ENCODE measurements around the gene PRXL2C. TPM values are rescaled to one million over a fixed set of nuclear protein-coding genes. Genes with fewer than 3 reads are reported as not detected.

PRXL2C gene
- total and polyA plus RNA-seq, 2 donors: 11.2 to 19.7 TPM

DNA sequence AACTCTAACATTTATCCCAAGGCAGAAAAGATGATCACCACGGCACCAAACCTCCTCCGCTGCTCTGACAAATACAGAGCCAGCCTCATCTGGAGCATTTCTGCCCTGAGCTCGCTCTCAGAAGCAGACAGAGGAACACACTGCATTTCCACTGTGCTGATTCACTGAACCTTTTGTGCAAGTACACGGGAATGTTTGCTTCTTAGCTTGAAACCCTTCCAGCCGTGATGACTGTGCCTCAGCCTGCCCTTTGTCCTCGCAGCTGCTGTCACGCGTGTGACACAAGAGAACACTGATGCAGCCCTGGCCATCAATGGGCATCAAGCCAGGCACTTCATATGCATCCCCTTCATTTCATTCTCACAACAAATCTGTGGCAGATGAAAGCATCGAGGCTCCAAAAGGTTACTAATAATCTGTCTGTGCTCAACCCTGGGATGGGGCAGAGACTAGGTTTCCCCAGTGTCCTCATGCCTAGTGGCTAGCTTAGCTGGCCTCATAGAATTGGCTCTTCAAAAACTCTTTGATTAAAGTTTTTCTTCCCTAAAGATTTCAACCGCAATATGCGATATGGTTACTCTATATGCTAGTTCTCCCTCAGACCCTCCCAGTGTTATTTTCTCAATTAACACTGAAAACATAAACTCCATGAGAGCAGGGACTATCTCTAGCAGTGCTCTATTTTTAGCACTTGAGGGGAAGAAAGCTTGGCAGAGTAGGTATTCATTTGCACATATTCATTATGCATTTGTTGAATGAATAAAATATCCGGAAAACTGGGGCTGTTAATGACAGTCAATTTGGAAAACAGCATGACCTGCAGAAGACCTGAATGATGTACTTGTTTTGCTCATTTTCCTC is 42.8 kb downstream of the PRXL2C start:
- Histone ChIP-seq H3K4me1 (ENCODE audit: insufficient read depth) (no peaks in the 10 kb centered on the region), H3K27ac (ENCODE audit: low read depth) (peak overlapping the region; percentile 38), H3K36me3 (ENCODE audit: insufficient read depth) (no peaks in the 10 kb centered on the region), H3K4me3 (ENCODE audit: low read depth, low read length) (no peak overlapping the region)
- no peak for DNase-seq (ENCODE audit: extremely low spot score)
- WGBS: 47% methylated on average over 12 of the region's 12 CpGs

DNA sequence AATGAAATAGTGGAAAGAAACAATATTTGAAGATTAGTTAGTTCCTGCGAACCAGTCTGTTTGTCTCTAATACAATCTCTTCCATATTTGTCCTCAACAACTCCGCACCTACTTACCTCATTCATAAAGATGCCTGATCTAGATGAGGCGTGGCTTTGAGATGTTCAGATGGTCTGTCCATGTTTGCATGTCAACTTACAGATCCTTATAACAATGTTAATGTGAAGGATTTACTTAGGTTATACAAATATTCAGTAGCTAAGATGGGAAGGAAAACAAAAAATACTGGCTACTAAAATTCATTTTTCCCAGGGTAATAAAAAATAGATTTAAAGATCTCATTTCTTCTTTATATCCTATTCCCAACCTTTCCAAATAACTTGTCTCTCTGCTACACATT is 43.8 kb downstream of the PRXL2C start:
- peak overlapping the region; percentile 5 for H3K27ac ChIP-seq (ENCODE audit: low read depth)
- no peaks in the 10 kb centered on the region for H3K36me3 ChIP-seq (ENCODE audit: insufficient read depth)
- no peak overlapping the region for H3K4me3 ChIP-seq (ENCODE audit: low read depth, low read length)
- DNase-seq (ENCODE audit: extremely low spot score): no peak
- no peaks in the 10 kb centered on the region for H3K4me1 ChIP-seq (ENCODE audit: insufficient read depth)
- 89% methylated on average over 3 of the region's 3 CpGs for WGBS

DNA sequence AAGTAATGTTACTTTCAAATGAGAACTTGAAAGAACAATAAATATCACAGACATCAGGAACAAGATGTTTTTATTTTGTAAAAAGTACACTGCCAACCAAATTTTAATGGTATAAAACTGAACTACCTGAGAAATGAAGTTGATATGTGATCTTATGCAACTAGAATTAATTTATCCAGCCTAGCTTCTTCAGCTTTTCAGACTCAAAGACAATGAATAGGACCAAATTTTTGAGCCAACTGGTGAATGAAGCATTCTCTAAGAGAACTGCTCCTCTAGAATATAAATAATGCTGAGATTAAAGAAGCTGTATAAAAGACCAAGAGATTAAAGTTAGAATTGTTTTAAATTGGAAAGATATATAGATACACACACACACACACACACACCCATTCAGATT is 45.4 kb downstream of the PRXL2C start:
- no peak for DNase-seq (ENCODE audit: extremely low spot score)

DNA sequence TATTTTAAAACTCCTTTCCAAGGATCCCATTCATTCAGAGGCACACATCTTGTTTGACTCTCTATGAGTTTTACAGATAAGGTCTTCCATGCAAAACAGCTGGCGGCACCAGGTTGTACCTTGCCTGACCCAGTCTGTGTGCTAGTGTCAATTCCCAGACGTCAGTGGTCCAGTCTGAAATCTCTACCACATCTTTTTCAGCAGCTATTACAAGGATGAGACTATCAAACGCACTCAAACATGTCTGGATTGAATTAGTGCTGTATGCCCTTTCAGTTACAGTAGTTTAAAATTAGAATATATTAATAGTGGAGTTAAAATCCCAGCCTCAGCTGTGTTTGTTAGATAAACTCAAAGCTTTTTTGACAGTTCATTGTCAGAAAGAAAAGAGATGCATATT is 47.1 kb downstream of the PRXL2C start:
- DNase-seq (ENCODE audit: extremely low spot score): no peak
- no peaks in the 10 kb centered on the region for H3K36me3 ChIP-seq (ENCODE audit: insufficient read depth)
- H3K4me1 ChIP-seq (ENCODE audit: insufficient read depth): no peaks in the 10 kb centered on the region
- H3K27ac ChIP-seq (ENCODE audit: low read depth): no peak overlapping the region
- H3K4me3 ChIP-seq (ENCODE audit: low read depth, low read length): no peak overlapping the region
- 73% methylated on average over 3 of the region's 3 CpGs for WGBS

More for the DNA sequence above, 45.4 kb downstream of the PRXL2C start:
- Histone ChIP-seq H3K36me3 (ENCODE audit: insufficient read depth) (no peaks in the 10 kb centered on the region), H3K27ac (ENCODE audit: low read depth) (no peak overlapping the region), H3K4me3 (ENCODE audit: low read depth, low read length) (no peak overlapping the region), H3K4me1 (ENCODE audit: insufficient read depth) (no peaks in the 10 kb centered on the region)

DNA sequence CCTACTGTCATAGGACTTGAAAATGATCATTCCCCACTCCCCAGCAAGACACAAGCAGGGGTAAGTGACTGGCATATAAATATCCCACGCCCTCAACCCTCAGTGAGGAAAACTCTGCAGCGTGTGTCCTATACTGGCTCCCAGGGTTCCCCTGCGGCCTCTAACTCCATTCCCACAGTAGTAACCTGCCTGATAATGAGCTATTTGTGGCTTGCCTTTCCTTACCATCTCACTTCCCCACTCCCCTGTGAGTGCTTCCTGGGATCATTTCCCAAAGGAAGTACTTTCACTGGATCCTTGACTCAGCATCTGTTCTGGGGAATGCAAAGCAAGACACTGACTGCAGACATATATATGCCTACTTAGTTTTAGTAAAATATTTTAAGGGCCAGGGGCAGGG is 49.8 kb downstream of the PRXL2C start:
- no peak for DNase-seq (ENCODE audit: extremely low spot score)
- H3K36me3 ChIP-seq (ENCODE audit: insufficient read depth): no peaks in the 10 kb centered on the region
- no peak overlapping the region for H3K27ac ChIP-seq (ENCODE audit: low read depth)
- no peak overlapping the region for H3K4me3 ChIP-seq (ENCODE audit: low read depth, low read length)
- no peaks in the 10 kb centered on the region for H3K4me1 ChIP-seq (ENCODE audit: insufficient read depth)
- 95% methylated on average over 3 of the region's 3 CpGs for WGBS

DNA sequence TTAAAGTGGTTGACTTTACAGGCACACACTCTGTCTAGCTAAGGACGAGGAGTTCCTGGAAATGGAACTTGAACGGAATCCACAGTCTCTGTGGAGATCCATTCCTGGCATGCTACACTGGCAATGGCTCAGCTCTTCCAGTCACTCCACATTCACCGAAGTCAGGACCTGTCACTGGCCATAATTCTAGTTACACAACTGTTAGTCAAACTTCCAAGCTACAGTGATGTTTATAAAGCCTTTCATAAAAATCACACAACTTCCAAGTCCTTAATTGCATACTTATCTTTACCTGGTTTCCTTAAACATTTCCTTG is 51.2 kb downstream of the PRXL2C start:
- H3K4me3 ChIP-seq (ENCODE audit: low read depth, low read length): no peak overlapping the region

DNA sequence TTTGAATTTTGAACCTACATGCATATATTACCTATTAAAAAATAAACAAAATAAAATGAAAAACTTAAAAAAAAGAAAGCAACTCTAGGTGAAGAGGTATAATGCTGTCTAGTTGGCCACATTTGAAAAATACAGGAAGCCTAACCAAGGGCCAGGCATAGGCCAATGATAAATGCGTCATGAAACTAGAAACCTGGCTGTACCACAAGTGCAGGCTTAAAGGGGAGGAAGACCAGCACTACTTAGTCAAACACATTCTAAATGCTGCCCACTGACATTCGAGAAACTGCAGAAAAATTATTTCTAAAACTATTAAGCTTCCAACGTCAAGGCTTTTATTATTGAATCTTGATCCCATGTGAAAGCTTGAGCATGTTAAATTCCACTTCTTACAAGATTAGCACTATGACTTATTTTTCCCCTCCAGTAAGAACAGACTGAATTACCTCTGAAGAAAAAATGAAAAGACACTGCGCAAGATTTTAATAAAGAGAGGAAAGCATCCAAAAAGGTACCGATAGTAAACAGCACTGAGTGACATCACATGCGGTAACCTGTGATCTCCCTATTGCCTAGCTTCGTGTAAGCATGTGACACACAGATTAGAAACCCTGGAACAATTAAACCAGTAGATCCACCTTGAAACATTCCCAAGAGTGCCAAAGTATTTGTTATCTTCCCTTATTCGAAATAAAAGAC is 51.7 kb downstream of the PRXL2C start:
- WGBS: 60% methylated on average over 8 of the region's 8 CpGs
- Histone ChIP-seq H3K4me3 (ENCODE audit: low read depth, low read length) (no peak overlapping the region), H3K4me1 (ENCODE audit: insufficient read depth) (no peaks in the 10 kb centered on the region), H3K36me3 (ENCODE audit: insufficient read depth) (no peaks in the 10 kb centered on the region), H3K27ac (ENCODE audit: low read depth) (no peak overlapping the region)
- no peak for DNase-seq (ENCODE audit: extremely low spot score)

More for the DNA sequence above, 51.2 kb downstream of the PRXL2C start:
- DNase-seq (ENCODE audit: extremely low spot score): no peak
- no peaks in the 10 kb centered on the region for H3K4me1 ChIP-seq (ENCODE audit: insufficient read depth)
- 30% methylated on average over 3 of the region's 3 CpGs for WGBS
- H3K27ac ChIP-seq (ENCODE audit: low read depth): no peak overlapping the region
- no peaks in the 10 kb centered on the region for H3K36me3 ChIP-seq (ENCODE audit: insufficient read depth)

DNA sequence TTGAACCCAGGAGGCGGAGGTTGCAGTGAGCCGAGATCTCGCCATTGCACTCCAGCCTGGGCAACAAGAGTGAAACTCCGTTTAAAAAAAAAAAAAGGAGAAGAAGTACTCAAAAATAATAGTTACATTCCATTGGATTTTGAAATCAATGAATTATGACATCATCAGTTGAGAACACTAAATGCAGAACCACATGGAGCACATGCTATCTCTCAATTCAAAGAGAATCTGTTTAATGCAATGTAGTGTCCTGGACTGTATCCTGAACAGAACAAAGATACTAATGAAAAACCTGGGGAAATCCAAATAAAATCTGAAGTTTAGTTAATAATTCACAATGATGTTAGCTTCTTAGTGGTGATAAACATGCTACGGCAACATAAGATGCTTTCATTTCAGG is 55.8 kb downstream of the PRXL2C start:
- 95% methylated on average over 5 of the region's 5 CpGs for WGBS
- H3K27ac ChIP-seq (ENCODE audit: low read depth): no peak overlapping the region
- H3K36me3 ChIP-seq (ENCODE audit: insufficient read depth): no peaks in the 10 kb centered on the region
- H3K4me3 ChIP-seq (ENCODE audit: low read depth, low read length): no peak overlapping the region
- no peaks in the 10 kb centered on the region for H3K4me1 ChIP-seq (ENCODE audit: insufficient read depth)
- DNase-seq (ENCODE audit: extremely low spot score): no peak

DNA sequence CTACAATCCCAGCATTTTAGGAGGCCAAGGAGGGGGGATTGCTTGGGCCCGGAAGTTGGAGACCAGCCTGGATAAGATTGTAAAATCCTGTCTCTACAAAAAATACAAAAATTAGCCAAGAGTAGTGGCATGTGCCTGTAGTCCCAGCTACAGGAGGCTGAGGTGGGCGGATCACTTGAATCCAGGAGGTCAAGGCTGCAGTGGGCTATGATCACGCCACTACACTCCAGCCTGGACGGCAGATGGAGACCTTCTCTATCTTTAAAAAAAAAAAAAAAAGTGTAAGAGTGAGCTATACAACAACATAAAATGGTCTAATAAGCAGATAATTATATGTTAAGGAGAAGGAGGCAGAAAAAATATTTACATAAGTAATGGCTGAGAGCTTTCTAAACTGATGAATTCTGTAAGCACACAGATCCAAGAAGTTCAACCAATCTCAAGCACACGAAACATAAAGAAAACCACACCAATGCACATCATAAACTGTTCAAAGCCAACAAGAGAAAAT is 58.5 kb downstream of the PRXL2C start:
- no peak for DNase-seq (ENCODE audit: extremely low spot score)
- Histone ChIP-seq H3K4me3 (ENCODE audit: low read depth, low read length) (no peak overlapping the region), H3K36me3 (ENCODE audit: insufficient read depth) (no peaks in the 10 kb centered on the region), H3K4me1 (ENCODE audit: insufficient read depth) (no peaks in the 10 kb centered on the region), H3K27ac (ENCODE audit: low read depth) (no peak overlapping the region)
- WGBS: 89% methylated on average over 5 of the region's 5 CpGs

Other genes starting within 250 kb of the PRXL2C start
- 22.0 TPM for gene ZNF367, start 236.9 kb downstream of the PRXL2C start, total RNA-seq
- gene ZNF367, start 236.9 kb downstream of the PRXL2C start, polyA plus RNA-seq: 1.7 TPM
- 6.6 TPM for gene HABP4, start 205.1 kb downstream of the PRXL2C start, total RNA-seq
- 17.8 TPM for gene HABP4, start 205.1 kb downstream of the PRXL2C start, polyA plus RNA-seq
- gene CDC14B, start 35.5 kb downstream of the PRXL2C start, total RNA-seq: 27.8 TPM
- 11.7 TPM for gene CDC14B, start 35.5 kb downstream of the PRXL2C start, polyA plus RNA-seq
- 36.5 TPM for gene ZNF510, start 122.8 kb upstream of the PRXL2C start, total RNA-seq
- gene ZNF510, start 122.8 kb upstream of the PRXL2C start, polyA plus RNA-seq: 6.0 TPM
- 29.7 TPM for gene ZNF782, start 199.2 kb upstream of the PRXL2C start, total RNA-seq
- 2.4 TPM for gene ZNF782, start 199.2 kb upstream of the PRXL2C start, polyA plus RNA-seq